Activated T-helper 1 cell treated with anti-CD3 and anti-CD28 coated beads, Interleukin-2, amount 50 U/mL, for 16 hours (primary cell): ENCODE results near the gene NHLH1.

Source experiments
- DNase-seq, 2 donors: peaks; one replicate each; pipeline ENCODE4 v3.0.0-alpha.2; 2020; ENCODE audit warnings: low read depth in 1 of 2, low spot score in 1 of 2

NHLH1 gene

GRCh38 chr1:160366731-160367515, at the start of gene NHLH1:
TSS of gene NHLH1 (plus strand) at chr1:160367071. CDS start at chr1:160370732, 3,661 bp downstream.
- no peak for DNase-seq

DNA sequence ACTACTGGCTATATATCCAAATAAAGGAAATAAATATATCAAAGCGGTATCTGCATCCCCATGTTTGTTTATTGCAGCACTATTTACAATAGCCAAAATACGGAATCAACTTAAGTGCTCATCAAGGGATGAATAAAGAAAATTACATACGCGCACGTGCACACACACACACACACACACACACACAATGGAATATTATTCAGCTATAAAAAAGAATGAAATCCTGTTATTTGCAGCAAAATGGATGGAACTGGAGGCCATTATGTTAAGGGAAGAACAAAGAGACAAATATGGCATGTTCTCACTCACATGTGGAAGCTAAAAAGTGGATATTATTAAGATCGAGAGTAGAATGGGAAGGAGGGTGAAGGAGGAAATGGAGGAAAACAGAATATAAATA, 44.0 kb upstream of the NHLH1 start:
- no peak for DNase-seq

GRCh38 chr1:160325252-160325651, 41.6 kb upstream of the NHLH1 start:
- no peak for DNase-seq

- DNase-seq = no peak
Observed at GRCh38 chr1:160326418-160326817, 40.5 kb upstream of the NHLH1 start.

- no peak for DNase-seq
Observed at GRCh38 chr1:160328184-160328583, 38.7 kb upstream of the NHLH1 start.

- DNase-seq = no peak
Observed at GRCh38 chr1:160330119-160330518, 36.8 kb upstream of the NHLH1 start.

DNA sequence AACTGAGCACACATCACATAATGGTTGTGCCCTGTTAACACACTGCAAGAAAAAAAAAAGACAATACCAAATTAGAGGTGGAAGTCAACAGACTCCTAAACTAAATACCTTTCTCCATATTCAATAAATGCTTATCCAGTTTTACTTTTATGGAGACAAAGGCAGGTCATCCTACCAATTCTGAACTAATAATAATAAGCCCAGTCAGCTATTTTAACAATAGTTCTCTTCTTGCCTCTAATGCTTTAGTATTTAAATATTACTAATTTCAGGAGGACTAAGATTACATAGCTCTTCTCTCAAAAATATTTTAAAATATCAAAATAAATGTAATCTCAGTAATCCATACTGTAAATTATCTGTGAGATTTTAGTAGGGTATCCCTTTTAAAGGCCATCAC, 34.4 kb upstream of the NHLH1 start:
- no peak for DNase-seq

- no peak for DNase-seq
Observed at GRCh38 chr1:160338580-160338979, 28.3 kb upstream of the NHLH1 start.

GRCh38 chr1:160340146-160340545, 26.7 kb upstream of the NHLH1 start:
- no peak for DNase-seq

- DNase-seq = no peak
Observed at GRCh38 chr1:160340866-160341265, 26.0 kb upstream of the NHLH1 start.

DNA sequence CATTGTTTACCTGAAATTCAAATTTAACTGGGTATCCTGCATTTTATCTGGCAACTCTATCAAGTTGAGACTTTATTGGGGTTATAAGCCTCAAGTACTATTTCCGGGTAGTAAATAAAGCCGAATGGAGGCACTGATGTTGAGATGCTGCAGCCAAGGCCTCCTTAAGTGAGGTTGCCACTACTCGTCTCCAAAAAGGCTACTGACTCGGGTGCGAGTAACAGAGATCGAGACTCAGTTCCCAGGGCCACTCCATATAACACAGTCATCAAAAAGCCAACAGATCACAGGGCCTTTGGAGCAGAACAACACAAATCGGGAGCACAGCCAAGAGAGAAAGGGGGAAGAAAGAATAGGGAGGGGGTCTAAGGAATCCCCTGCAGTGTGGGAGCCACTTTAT, 24.3 kb upstream of the NHLH1 start:
- no peak for DNase-seq

GRCh38 chr1:160342953-160343869, 23.7 kb upstream of the NHLH1 start, which contains the start of the genes COPA and NCSTN:
TSS of gene COPA (minus strand) at chr1:160343250. CDS start at chr1:160343170, 80 bp downstream.
TSS of gene NCSTN (plus strand) at chr1:160343383. CDS start at chr1:160343397, 14 bp downstream.
- DNase-seq = peak; percentile 70 to 83

DNA sequence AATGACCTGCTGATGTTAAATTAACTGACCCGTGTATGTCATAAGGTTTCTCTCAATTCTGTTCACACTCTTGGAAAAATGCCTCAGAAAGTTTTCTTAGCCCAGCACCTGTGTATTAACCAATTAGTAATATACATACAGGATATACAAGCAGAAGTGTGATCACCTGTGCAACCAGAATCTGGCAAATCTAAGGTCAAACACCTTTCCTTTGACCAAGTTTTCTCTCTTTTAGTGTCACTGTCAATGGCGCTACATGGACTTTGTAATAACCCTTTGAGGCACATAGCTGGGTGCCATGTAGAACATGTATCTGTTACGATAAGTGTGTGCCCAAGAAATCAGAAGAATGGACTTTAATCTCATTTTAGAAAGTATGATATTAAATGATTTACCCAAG, 22.6 kb upstream of the NHLH1 start:
- DNase-seq = no peak

- DNase-seq = no peak
Observed at GRCh38 chr1:160344936-160345335, 21.9 kb upstream of the NHLH1 start.

DNA sequence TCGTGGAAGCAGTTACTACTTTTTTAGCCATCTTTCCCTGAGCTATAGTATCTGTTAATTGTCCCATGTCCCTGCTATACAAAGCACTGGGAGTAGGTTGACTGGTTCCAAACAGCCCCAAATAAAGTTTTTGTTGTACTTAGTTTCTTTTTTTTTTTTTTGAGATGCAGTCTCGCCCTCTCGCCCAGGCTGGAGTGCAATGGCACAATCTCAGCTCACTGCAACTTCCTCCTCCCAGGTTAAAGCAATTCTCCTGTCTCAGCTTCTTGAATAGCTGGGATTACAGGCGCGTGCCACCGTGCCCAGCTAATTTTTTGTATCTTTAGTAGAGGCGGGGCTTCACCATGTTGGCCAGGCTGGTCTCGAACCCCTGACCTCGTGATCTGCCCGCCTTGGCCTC, 20.4 kb upstream of the NHLH1 start:
- no peak for DNase-seq

DNA sequence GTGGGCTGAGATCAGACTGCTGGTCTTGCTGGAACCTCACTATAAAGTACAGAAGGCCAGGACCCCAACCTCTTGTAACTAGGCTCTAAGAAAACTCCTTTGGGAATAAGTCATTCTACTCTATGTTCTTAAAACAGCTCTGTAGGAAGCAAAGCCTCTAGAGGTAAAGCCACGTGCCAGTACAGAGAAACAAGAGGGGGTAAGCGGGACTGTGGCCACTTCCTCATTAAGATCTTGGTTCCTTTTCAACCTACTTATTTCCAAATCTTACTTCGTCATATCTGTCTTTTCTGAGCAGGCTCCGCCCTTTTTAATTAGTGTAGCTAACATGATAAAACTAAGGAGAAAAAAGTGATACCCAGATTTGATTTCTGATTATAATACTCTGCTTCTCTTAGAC, 19.9 kb upstream of the NHLH1 start:
- DNase-seq = no peak

- DNase-seq = no peak
Observed at GRCh38 chr1:160351629-160352028, 15.2 kb upstream of the NHLH1 start.

GRCh38 chr1:160352555-160352954, 14.3 kb upstream of the NHLH1 start:
- DNase-seq = no peak

GRCh38 chr1:160353223-160353622, 13.6 kb upstream of the NHLH1 start:
- no peak for DNase-seq

- DNase-seq = no peak
Observed at GRCh38 chr1:160354388-160354985, 12.4 kb upstream of the NHLH1 start.

DNA sequence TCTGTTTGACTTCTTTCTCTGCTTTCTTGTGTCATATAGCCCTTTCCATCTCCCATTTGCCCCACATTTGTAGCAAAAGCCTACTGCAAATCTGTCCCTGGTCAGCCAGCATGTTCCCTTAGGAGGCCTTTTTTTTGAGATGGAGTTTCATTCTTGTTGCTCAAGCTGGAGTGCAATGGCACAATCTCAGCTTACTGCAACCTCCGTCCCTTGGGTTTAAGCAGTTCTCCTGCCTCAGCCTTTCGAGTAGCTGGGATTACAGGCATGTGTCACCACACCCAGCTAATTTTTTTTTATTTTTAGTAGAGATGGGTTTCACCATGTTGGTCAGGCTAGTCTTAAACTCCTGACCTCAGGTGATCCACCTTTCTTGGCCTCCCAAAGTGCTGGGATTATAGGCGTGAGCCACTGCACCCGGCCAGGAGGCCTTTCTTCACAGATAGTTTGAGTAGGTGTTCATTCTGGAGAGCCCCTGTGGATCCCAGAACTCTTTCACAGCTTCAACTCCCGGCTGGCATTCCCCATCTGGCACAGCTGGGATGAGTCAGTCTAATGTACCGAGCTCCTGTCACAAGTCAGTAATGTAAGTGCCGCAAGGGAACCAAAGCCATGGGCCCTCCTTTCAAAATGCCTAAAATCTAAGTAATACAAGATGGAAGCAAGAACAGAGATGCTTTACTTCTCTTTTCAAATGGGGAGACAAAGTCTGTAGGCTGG, 9.4 kb upstream of the NHLH1 start:
- no peak for DNase-seq
